Stimulated activated CD4-positive, alpha-beta T cell treated with anti-CD3 and anti-CD28 coated beads, Interleukin-2, amount 100 ng/mL, for 48 hours (primary cell): ENCODE results near the gene CLCA4.

Experiments
- DNase-seq, 2 donors: peaks; one replicate each; pipeline ENCODE4 v3.0.0-alpha.2; 2020

Gene CLCA4

GRCh38 chr1:86621286-86621685 lies 74.4 kb downstream of the CLCA4 start:
- DNase-seq = no peak
